HG03108 (cell line): ENCODE data around the gene VPS35.
"Not testable (repeated sequence)": the region's sequence is repeated elsewhere in the genome, so short reads cannot be mapped to it uniquely, and the experiment has no call there.

Experiments used
- ATAC-seq: cut with Tn5 transposase; IDR thresholded peaks from one replicate; pipeline ENCODE4 v1.9.1; 2021; ENCODE audit warnings: moderate library complexity; ENCODE audit not compliant: unreplicated experiment

VPS35 gene

DNA sequence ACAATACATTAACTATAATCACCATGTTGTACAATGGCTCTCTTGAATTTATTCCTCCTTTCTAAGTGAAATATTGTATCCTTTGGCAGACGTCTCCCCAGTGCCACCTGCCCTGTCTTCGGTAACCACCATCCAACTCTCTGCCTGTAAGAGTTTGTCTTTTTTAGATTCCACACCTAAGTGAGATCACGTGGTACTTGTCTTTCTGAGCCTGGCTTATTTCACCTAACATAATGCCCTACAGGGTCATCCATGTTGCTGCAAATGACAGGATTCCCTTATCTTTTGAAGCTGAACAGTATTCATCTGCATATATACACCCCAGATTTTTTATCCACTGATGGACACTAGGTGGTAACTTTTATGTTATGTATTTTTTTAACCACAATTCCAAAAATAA, 24.7 kb upstream of the VPS35 start:
- ATAC-seq: no peak

DNA sequence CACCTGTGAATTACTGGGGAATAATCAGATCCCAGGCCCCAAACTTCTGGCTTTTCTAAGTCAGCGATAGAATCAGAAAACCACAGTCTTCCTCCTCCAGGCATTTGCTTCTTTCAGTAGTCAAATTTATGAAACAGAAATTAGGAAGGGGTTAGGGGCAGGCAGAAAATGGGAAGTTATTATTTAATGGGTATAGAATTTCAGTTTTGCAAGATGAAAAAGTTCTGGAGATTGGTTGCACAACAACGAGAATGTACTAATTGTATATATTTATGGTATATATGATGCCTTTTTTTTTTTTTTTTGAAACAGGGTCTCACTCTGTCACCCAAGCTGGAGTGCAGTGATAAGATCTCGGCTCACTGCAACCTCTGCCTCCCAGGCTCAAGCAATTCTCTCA, 23.9 kb upstream of the VPS35 start:
- no peak for ATAC-seq

DNA sequence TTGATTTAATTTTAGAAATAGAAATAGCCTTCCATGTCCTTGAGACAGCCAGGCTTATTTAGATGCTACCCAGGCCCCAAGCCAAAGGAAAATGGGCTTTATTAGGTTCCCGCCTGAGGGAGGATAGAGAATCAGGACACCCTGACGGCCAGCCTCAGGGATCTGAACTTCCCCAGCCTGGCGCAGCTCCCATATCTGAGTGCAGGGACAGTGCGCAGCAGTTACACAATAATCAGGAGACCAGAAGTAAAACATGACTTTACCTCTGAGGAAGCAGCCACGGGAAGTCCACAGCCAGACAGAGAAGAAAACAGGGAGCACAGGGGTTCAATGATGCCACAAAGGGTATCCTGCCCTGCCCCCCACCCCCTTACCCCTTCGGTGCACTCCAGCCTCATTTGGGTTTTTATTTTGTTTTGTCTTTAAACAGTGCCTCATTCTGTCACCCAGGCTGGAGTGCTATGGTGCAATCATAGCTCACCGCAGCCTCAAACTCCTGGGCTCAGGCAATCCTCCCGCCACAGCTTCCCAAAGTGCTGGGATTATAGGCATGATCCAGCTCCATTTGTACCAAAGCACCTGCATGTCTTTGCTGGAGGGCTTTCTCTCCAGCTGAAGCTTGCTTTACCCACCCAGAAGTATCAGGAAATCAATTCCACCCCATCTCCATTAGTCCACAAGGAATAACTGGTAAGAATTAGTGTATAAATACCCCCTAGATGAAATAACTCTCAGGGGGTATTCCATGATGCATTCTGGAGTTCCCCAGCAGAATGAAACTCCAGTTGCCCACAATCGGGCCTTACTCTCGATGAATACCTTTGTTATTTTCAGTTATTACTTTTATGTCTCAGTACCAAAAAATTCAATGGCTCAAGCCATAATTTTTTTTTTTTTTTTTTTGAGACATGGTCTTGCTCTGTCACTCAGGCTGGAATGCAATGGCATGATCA, 22.4 kb upstream of the VPS35 start:
- no peak for ATAC-seq

DNA sequence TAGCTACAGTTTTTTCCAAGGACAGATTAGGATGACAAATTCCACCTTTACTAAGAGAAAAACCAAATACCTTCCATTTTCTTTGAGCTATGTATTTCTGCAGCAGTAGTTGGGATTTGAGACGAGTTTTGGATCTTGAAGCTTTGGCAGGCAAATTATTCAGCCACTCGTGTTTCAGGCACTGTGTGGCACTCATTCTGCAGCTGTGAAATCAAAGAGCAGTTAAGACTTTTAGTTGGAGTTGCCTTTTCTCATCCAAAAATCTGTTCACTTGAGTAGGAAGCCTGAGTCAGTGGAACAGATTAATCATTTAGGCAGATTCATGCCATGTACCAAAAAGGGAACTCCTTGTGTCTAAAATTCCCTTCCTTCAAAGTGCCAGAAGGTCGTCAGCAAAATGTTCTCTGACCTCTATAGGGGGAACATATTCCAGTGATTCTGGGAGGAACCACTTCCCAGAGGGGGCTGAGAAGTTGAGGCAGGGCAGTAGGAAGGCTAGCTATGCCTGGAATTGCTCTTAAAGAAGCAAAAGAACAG, 20.6 kb upstream of the VPS35 start:
- no peak for ATAC-seq

DNA sequence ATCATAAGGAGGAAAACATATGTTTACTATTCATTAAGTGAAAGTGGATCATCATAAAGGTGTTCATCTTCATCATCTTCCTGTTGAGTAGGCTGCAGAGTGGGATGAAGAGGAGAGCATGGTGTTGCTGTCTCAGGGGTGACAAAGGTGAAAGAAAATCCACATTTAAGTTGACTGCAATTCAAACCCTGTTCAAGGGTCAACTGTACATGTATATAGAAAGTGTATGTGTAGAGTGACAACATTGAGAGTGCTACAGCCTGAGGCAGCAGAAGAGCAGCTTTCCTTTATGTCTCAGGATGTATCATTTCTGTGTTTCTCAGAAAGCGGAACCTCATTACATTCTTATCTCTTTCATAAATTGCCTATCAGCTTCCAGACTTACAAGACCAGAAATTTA, 17.7 kb upstream of the VPS35 start:
- ATAC-seq: no peak

DNA sequence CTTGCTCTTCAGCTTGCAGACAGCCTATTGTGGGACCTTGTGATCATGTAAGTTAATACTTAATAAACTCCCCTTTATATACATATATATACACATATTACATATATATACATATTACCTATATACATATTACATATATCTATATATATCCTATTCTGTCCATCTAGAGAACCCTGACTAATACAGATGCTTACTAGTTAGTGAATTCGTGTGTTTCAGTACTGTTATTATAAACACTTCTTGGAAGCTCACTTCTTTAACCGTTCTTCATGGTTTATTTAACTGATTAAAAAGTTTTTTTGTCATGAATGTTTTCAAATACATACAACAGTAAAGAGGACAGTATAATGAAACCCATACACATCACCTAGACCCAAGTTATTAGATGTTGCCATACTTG, 13.1 kb upstream of the VPS35 start:
- no peak for ATAC-seq

DNA sequence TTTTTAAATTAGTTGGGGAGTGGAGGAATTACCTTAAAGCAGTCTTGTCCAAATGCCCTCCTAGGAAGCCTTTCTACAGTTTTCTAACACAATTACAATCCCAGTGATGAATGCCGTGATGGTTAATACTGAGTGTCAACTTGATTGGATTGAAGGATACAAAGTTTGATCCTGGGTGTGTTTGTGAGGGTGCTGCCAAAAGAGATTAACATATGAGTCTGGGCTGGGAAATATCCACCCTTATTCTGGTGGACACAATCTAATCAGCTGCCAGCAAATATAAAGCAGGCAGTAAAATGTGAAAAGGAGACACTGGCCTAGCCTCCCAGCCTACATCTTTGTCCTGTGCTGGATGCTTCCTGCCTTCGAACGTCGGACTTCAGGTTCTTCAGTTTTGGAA, 12.6 kb upstream of the VPS35 start:
- no peak for ATAC-seq

DNA sequence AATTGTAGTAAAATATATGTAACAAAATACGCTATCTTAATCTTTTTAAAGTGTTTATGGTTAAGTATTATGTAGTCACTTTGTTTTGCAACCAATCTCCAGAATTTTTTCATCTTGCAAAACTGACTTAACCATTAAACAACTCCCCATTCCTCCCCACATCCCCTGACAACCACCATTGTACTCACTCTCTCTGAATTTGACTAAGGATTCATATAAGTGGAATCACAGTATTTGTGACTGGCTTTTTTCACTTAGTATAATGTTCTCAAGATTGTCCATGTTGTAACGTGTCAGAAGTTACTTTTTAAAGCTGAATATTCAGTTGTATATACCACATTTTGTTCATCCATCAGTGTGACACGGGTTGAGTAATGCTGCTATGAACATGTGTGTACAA, 11.1 kb upstream of the VPS35 start:
- no peak for ATAC-seq

DNA sequence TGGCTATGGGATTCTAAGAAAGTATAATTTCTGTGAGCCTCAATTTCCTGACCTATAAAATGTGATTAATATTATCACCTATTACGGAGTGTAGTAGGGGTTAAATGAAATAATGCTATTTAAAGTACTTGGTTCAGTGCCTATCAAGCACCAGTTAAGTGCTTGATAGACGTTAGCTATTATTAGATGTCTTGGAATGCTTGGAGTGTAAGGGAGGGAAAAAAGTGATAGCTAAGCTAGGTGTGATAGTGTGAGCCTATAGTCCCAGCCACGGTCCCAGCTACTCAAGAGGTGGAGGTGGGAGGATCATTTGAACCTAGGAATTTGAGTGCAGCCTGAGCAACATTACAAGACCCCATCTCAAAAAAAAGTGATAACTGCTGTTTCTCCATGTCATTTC, 8.0 kb upstream of the VPS35 start:
- ATAC-seq: no peak

DNA sequence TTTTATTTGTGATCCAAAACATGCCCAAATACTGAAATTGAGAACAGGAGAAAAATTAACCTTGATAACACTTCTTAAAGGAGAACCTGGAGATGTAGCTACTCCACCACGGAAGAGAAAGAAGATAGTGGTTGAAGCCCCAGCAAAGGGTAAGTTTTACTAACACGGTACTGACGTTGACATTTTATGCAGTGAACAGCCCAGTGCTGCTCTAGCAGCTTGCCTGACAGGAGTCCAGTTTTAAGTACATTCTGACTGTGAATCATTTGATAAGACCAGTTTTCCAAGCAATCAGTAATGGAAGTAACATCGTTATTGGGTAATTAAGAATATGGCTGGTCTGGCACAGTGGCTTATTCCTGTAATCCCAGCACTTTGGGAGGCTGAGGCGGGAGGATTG, 7.0 kb upstream of the VPS35 start:
- ATAC-seq: no peak

DNA sequence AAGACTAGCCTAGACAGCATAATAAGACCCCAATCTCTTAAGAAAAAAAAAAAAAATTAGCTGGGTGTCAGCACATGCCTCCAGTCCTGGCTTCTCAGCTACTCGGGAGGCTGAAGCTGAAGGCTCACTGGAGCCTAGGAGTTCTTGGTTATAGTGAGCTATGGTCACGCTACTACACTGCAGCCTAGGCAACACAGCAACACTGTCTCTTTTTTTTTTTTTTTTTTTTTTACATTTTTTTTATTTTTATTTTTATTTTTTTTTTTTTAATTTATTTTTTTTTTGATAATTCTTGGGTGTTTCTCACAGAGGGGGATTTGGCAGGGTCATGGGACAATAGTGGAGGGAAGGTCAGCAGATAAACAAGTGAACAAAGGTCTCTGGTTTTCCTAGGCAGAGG, 4.6 kb upstream of the VPS35 start:
- ATAC-seq: no peak

DNA sequence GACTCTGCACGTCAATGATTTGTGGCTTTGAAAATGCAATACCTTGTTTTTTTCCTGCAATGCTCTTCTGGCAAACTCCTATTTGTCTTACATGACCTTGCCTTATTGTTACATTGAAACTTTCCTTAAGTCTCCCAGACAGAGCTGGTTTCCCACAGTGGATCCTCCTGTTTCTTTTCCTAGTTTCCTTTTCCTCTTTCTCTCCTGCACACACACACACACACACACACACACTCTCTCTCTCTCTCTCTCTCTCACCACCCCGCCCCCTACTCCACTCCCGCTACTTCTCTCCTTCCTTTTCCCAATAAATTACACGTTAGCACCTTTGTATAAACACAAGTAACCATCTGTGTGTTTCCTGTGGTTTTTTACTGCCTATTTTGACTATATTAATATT, 2.7 kb upstream of the VPS35 start:
- ATAC-seq: no peak

DNA sequence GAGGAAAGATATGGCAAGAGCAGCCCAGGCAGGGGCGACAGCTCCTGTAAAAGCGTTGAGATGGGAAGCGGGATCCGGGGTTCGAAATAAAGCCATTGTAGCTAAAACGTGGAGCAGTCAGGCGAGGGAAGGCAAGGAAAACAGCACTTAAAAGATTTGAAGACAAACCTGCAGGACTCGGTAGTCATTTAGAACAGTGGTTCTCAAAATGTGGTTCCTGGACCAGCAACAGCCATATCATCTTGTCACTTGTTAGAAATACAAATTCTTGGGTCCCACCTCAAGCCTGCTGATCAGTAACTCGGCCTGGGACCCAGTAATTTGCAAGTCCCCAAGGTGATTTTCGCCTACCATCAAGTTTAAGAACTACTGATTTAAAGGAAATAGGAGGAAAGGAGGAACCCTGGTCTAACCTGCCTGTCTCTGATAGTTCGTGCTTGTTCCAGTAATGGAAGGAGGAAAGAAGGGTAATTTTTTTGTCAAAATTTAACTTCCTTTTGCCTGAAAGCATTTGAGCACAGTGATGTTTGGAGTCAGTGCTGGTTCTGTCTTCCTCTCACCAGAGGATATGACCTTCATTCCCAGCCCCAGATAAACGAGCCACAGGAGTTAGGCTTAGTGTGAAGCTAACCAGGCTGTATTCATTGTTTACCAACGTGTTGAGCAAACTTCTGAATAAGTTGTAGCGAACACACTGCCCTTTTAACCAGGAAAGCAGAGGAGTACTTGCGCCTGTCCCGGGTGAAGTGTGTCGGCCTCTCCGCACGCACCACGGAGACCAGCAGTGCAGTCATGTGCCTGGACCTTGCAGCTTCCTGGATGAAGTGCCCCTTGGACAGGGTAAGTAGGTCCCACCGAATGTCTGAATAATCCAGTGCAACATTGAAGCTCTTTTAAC, 1.6 kb upstream of the VPS35 start:
- ATAC-seq: no peak

DNA sequence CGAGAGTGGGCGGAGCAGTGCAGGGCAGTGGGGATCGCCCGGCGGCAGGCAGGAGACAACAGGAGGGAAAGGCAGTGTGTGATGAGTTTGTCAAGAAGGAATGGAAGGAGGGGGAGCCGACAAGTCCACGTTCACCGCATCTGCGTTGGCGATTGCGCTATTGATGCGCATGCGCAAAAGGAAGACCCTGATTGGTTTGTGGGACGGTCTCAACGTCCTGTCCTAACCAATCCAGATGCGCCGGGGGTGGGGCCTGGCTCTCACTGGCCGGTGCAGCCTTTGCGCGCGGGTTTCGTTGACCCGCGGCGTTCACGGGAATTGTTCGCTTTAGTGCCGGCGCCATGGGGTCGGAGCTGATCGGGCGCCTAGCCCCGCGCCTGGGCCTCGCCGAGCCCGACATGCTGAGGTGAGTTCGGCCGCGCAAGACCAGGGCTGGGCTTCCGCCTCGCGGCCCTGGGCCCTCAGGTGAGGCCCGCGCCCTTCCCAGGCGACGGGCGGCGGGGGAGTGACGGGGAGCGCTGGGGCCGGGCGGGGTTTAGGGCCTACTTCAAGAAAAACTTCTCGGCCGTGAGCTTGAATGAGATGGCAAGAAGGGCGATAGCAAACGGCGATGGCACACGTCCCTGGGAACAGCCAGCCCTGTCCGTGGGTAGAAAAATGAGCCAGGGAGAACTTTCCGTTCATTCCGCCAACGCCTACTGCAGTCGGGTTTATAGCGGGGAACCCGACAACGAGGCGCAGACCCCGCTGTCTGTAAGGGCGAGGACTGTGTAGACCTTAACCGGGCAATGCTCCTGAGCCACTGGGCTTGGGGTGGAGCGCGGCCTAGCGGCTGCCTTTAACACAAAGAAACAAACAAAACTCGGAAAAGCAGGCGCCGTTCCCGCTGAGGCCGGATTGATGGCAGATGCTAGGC, 645 bp upstream of the VPS35 start, which contains the start of gene ORC6:
Gene ORC6 (plus strand): TSS at position 295 of the 916 bp plus-strand sequence. CDS start 47 bp downstream, at position 342.
- ATAC-seq: peak; percentile 66

DNA sequence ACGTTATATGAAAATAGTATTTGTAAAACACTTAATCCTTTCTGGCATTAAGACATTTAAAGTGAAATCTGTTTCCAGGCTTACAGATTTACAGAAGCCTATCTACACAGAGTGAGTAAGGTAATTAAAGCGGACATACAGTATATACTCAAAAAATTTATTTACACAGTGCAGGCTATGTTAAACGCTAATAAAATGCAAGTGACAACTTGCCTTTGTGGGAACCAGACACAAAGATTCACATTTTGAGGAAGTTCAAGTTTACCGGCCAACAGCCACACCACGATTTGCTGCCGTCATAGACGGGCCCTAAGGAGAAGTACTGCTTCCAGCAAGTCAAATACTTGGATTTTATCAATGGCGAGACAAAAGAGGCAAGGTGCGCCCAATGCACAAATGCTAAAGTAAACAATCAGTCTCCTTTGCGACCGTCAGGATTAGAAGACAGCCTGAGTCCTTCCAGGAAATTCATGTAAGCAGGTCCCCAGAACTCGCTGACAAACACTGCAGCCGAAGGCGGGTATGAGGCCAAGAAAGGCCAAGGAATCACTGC, 801 bp downstream of the VPS35 start:
- no peak for ATAC-seq

DNA sequence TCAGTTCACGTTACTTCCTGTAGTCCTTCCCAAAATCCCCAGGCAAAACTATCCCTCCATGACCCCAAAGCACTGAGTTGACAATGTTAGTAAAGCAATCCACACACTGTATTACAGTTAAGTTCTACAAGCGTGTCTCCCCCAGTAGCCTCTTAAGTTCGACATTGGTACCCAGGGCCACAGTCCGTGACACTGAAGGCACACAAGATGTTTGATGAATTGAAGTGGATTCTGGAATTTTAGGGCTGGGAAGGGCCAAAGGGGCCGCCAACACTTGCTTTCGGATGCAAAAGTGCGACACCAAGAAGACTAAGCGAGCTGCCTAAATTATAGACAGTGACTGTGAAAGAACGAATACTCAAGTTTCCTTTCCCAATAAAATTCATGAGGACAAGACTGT, 1.5 kb downstream of the VPS35 start:
- ATAC-seq: no peak

DNA sequence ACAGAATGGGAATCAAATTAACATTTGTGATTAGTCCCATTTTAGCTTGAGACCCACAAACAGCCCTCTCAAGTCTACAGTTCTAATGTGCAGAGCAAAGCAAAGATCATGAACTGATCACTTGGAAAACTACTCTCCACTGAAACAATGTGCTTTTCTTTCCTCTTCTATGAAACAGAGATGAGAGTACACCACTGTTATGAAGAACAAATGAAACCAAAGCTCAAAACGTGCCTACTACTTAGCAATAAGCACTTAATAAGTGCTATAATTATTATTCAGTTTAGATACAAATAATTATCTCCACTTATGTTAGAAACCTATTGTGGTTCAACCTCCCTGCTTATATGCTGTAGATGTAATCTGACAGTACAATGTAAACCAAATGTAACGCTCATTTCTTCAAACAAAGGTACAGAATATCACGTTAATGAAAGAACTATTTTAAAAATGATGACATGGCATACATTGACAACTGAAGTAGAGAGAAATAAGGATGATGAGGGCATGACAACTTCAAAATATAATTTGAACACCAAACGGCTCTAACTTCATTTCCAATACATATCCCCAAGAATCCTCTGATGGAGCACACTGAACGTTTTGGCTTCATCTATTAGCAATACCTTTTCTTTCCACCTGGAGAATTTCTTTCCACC, 2.0 kb downstream of the VPS35 start:
- ATAC-seq: no peak

DNA sequence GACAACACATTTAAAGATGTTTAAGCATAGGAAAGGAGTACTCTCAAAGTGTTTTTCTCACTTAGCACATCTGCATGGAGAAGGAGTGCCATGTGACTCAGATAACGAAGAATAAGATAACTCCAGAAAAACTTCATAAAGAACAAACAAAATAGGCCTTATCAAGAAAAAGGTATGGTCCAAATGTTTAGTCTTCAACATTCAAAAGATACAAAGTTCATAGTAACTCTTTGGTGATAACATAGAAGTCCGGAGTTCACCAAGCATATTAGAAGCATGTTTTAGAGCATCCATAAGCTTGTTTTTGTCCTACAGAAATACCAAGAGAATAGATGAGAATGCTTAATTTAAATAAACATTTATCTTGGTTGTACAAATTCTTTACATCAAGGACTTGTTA, 7.1 kb downstream of the VPS35 start:
- not testable (repeated sequence) for ATAC-seq

DNA sequence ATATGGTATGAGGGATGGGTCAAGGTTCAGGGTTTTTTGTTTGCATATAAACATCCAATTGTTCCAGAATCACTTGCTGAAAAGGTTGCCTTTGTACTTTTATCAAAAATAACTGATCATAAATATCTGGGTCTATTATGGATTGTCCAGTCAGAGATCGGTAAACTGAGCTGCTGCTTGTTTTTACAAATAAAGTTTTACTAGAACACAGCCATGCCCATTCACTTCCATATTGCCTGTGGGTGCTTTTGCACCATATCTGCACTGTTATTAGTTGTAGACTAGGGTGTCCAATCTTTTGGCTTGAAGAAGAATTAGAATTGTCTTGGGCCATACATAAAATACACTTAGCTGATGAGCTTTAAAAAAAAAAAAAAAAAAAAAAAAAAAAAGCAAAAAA, 11.0 kb downstream of the VPS35 start:
- not testable (repeated sequence) for ATAC-seq
